ENCODE results near the gene SCN9A.

The SCN9A gene

GRCh38 chr2:166229678-166230023 lies 146.1 kb downstream of the SCN9A start:
- H3K9me3 ChIP-seq (ENCODE audit: control insufficient read depth, insufficient read depth, low read depth, low read length) = no peaks in the 10 kb centered on the region
- no peaks in the 10 kb centered on the region for H3K36me3 ChIP-seq (ENCODE audit: control insufficient read depth in 2 of 2, insufficient read depth in 1 of 2, low read length in 2 of 2)
- H3K4me3 ChIP-seq (ENCODE audit: low read depth, low read length) = no peak overlapping the region
- no peaks in the 10 kb centered on the region; the same call in 1 of the 2 replicates for H3K4me1 ChIP-seq (ENCODE audit: control insufficient read depth, insufficient read depth, low read length)
- no peak overlapping the region for H3K27ac ChIP-seq (ENCODE audit: extremely low read depth, low read depth, low read length)
- CTCF ChIA-PET = no interaction called here
- POLR2A ChIA-PET = no interaction called here
- TF ChIP-seq ZNF555 (tag by site-specific recombination; conservative IDR thresholded peaks at IDR 0.05) = no peak
- no peak for TF ChIP-seq ZNF544 (tag by site-specific recombination; IDR thresholded peaks at IDR 0.05)
- TF ChIP-seq BCL6B (tag by site-specific recombination; IDR thresholded peaks at IDR 0.05) = no peak
- no peak for TF ChIP-seq ZNF266 (tag by site-specific recombination; IDR thresholded peaks at IDR 0.05; ENCODE audit: low read depth)
- no peak for TF ChIP-seq ZNF645 (tag by site-specific recombination; IDR thresholded peaks at IDR 0.05)

GRCh38 chr2:166224197-166224596 lies 151.5 kb downstream of the SCN9A start:
- POLR2A ChIA-PET = no interaction called here
- Histone ChIP-seq H3K36me3 (ENCODE audit: control insufficient read depth in 2 of 2, insufficient read depth in 1 of 2, low read length in 2 of 2) (no peaks in the 10 kb centered on the region), H3K4me3 (ENCODE audit: low read depth, low read length) (no peak overlapping the region), H3K9me3 (ENCODE audit: control insufficient read depth, insufficient read depth, low read depth, low read length) (no peaks in the 10 kb centered on the region), H3K27ac (ENCODE audit: extremely low read depth, low read depth, low read length) (no peak overlapping the region), H3K4me1 (ENCODE audit: control insufficient read depth, insufficient read depth, low read length) (no peaks in the 10 kb centered on the region)
- no peak for TF ChIP-seq ZNF664 (tag by site-specific recombination; IDR thresholded peaks at IDR 0.05)
- no peak for TF ChIP-seq ZNF707 (tag by site-specific recombination; IDR thresholded peaks at IDR 0.05)
- CTCF ChIA-PET = no interaction called here

- H3K36me3 ChIP-seq (ENCODE audit: control insufficient read depth in 2 of 2, insufficient read depth in 1 of 2, low read length in 2 of 2) = no peaks in the 10 kb centered on the region
- POLR2A ChIA-PET = no interaction called here
- TF ChIP-seq ZNF792 (tag by site-specific recombination; IDR thresholded peaks at IDR 0.05) (no peak), ZNF341 (tag by site-specific recombination; IDR thresholded peaks at IDR 0.05; ENCODE audit: low read depth) (no peak), ZNF514 (tag by site-specific recombination; IDR thresholded peaks at IDR 0.05) (no peak), ZNF610 (tag by site-specific recombination; IDR thresholded peaks at IDR 0.05; ENCODE audit: borderline replicate concordance) (no peak), GLIS1 (tag by site-specific recombination; IDR thresholded peaks at IDR 0.05) (no peak), ZNF26 (tag by site-specific recombination; IDR thresholded peaks at IDR 0.05) (no peak), TRIM28 (IDR thresholded peaks at IDR 0.05; ENCODE audit: borderline replicate concordance, low read length) (no peak), SCRT1 (tag by site-specific recombination; IDR thresholded peaks at IDR 0.05; ENCODE audit: borderline replicate concordance) (no peak), ZNF785 (tag by site-specific recombination; IDR thresholded peaks at IDR 0.05) (no peak)
- no peak overlapping the region for H3K27ac ChIP-seq (ENCODE audit: extremely low read depth, low read depth, low read length)
- H3K4me1 ChIP-seq (ENCODE audit: control insufficient read depth, insufficient read depth, low read length) = no peaks in the 10 kb centered on the region
- CTCF ChIA-PET = no interaction called here
- H3K4me3 ChIP-seq (ENCODE audit: low read depth, low read length) = no peak overlapping the region
- H3K9me3 ChIP-seq (ENCODE audit: control insufficient read depth, insufficient read depth, low read depth, low read length) = no peaks in the 10 kb centered on the region
These were observed 152.4 kb downstream of the SCN9A start for GRCh38 chr2:166223298-166223697.

GRCh38 chr2:166211079-166211478 lies 164.7 kb downstream of the SCN9A start:
- POLR2A ChIA-PET = no interaction called here
- Histone ChIP-seq H3K4me3 (ENCODE audit: low read depth, low read length) (no peak overlapping the region), H3K4me1 (ENCODE audit: control insufficient read depth, insufficient read depth, low read length) (no peaks in the 10 kb centered on the region), H3K9me3 (ENCODE audit: control insufficient read depth, insufficient read depth, low read depth, low read length) (no peaks in the 10 kb centered on the region), H3K27ac (ENCODE audit: extremely low read depth, low read depth, low read length) (no peak overlapping the region), H3K36me3 (ENCODE audit: control insufficient read depth in 2 of 2, insufficient read depth in 1 of 2, low read length in 2 of 2) (no peaks in the 10 kb centered on the region)
- CTCF ChIA-PET = no interaction called here
- TF ChIP-seq ZNF623 (tag by site-specific recombination; IDR thresholded peaks at IDR 0.05) = no peak
- TF ChIP-seq ZNF16 (tag by site-specific recombination; IDR thresholded peaks at IDR 0.05; ENCODE audit: low read depth) = no peak
- TF ChIP-seq ZBTB7A (tag by site-specific recombination; IDR thresholded peaks at IDR 0.05; ENCODE audit: low read depth) = no peak
- no peak for TF ChIP-seq KLF16 (tag by site-specific recombination; IDR thresholded peaks at IDR 0.05)
- TF ChIP-seq ZBTB8A (tag by site-specific recombination; IDR thresholded peaks at IDR 0.05) = no peak
